ENCODE measurements around the gene CFAP65. TPM values are rescaled to one million over a fixed set of nuclear protein-coding genes. Genes with fewer than 3 reads are reported as not detected.

Gene CFAP65
- total RNA-seq, 1 experiment from 2014 or later: 0.52 TPM

DNA sequence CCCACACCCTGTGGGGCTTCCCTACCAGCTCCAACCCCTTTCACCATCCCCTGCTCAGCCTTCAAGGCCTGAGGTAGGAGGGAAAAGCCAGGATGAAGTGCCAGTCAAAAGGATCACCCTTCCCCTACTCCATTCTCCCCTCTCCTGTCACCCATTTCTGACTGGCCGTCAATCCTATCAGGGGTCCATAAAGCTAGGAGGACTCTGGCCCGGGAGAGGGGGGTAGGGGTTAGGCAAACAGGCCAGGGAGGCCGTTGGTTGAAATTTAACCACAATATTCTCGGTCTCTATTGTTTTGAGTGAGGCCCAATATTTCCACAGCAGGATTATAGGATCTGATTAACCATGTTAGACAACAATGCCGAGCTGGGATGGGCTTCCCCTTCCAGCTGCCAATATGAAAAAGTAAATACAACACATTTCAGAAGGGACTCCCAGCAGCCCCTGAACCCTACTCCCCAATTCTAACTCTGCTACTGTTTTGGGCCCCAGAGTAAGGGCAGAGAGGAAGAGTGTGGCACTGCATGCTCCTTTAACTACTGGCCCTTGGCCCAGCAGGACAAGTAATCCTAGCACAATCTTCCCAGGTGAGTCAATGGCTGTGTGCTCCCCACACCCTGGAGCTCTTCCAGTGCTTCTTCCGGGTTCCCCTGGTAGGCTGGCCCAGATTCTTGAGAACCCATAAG lies 30.0 kb upstream of the CFAP65 start:
- ChIA-PET RAD21 (ENCODE audit: low non-redundant PET in 1 of 2, low total read pairs in 2 of 2, uncharacterized antibody in 2 of 2, unreplicated experiment in 2 of 2) (interaction anchor here in 1 of 2 experiments (1.5 kb wide), 1 partner anchor 83 kb away, joined by 4 read pairs; no protein-coding TSS in a partner anchor), POLR2A (no interaction called here), CTCF (interaction anchor here (0.8 to 4.8 kb wide), 9 partner anchors 8 to 84 kb away, joined by 3 to 64 read pairs (median 7); no protein-coding TSS in a partner anchor)
- no peaks in the 10 kb centered on the region for H3K36me3 ChIP-seq (ENCODE audit: control insufficient read depth in 1 of 2, insufficient read depth in 2 of 2, low read length in 2 of 2)
- no peaks in the 10 kb centered on the region for H3K79me2 ChIP-seq (ENCODE audit: insufficient read depth, low read length)
- no peaks in the 10 kb centered on the region for H3K27me3 ChIP-seq (ENCODE audit: insufficient read depth, low read length)
- no peaks in the 10 kb centered on the region for H3K9me3 ChIP-seq (ENCODE audit: control insufficient read depth in 1 of 2, insufficient read depth in 1 of 2, low read depth in 1 of 2, low read length in 2 of 2)
- H3K9me2 ChIP-seq (ENCODE audit: insufficient read depth): no peaks in the 10 kb centered on the region
- TF ChIP-seq, protein P1, sequence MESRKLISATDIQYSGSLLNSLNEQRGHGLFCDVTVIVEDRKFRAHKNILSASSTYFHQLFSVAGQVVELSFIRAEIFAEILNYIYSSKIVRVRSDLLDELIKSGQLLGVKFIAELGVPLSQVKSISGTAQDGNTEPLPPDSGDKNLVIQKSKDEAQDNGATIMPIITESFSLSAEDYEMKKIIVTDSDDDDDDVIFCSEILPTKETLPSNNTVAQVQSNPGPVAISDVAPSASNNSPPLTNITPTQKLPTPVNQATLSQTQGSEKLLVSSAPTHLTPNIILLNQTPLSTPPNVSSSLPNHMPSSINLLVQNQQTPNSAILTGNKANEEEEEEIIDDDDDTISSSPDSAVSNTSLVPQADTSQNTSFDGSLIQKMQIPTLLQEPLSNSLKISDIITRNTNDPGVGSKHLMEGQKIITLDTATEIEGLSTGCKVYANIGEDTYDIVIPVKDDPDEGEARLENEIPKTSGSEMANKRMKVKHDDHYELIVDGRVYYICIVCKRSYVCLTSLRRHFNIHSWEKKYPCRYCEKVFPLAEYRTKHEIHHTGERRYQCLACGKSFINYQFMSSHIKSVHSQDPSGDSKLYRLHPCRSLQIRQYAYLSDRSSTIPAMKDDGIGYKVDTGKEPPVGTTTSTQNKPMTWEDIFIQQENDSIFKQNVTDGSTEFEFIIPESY (IDR thresholded peaks at IDR 0.05; ENCODE audit: extremely low read depth, insufficient replicate concordance, low read length): no peak
- TF ChIP-seq, protein P2, sequence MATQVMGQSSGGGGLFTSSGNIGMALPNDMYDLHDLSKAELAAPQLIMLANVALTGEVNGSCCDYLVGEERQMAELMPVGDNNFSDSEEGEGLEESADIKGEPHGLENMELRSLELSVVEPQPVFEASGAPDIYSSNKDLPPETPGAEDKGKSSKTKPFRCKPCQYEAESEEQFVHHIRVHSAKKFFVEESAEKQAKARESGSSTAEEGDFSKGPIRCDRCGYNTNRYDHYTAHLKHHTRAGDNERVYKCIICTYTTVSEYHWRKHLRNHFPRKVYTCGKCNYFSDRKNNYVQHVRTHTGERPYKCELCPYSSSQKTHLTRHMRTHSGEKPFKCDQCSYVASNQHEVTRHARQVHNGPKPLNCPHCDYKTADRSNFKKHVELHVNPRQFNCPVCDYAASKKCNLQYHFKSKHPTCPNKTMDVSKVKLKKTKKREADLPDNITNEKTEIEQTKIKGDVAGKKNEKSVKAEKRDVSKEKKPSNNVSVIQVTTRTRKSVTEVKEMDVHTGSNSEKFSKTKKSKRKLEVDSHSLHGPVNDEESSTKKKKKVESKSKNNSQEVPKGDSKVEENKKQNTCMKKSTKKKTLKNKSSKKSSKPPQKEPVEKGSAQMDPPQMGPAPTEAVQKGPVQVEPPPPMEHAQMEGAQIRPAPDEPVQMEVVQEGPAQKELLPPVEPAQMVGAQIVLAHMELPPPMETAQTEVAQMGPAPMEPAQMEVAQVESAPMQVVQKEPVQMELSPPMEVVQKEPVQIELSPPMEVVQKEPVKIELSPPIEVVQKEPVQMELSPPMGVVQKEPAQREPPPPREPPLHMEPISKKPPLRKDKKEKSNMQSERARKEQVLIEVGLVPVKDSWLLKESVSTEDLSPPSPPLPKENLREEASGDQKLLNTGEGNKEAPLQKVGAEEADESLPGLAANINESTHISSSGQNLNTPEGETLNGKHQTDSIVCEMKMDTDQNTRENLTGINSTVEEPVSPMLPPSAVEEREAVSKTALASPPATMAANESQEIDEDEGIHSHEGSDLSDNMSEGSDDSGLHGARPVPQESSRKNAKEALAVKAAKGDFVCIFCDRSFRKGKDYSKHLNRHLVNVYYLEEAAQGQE (IDR thresholded peaks at IDR 0.05; ENCODE audit: low read depth): no peak
- TF ChIP-seq JUND (IDR thresholded peaks at IDR 0.05): no peak
- no peak for TF ChIP-seq SP1 (IDR thresholded peaks at IDR 0.05; ENCODE audit: low read depth)
- TF ChIP-seq ELF1 (IDR thresholded peaks at IDR 0.05; ENCODE audit: borderline replicate concordance, low read depth): peak; percentile 46
- no peak for TF ChIP-seq POLR2A (IDR thresholded peaks at IDR 0.05; ENCODE audit: borderline replicate concordance, extremely low read depth, insufficient read depth, insufficient read length)
- no peak for TF ChIP-seq CEBPB (IDR thresholded peaks at IDR 0.05; ENCODE audit: low read depth)
- peak; percentile 16; the same call in 1 of the 2 replicates for TF ChIP-seq FOSL1 (IDR thresholded peaks at IDR 0.05; ENCODE audit: low read depth)
- TF ChIP-seq ZFX (IDR thresholded peaks at IDR 0.05): no peak
- no peak for TF ChIP-seq EZH2 (IDR thresholded peaks at IDR 0.05)
- no TSS peak for BruUV-seq (replicated peaks)
- H2AFZ ChIP-seq (ENCODE audit: low read depth, low read length, poor library complexity, severe bottlenecking): no peak overlapping the region
- intact Hi-C loops (cut with micrococcal nuclease): loop anchor here (5.0 kb wide), 1 partner anchor 71 kb away; no protein-coding TSS in a partner anchor
- peak overlapping the region; percentile 13; the same call in 1 of the 2 replicates for H3K4me2 ChIP-seq (ENCODE audit: low read length)
- H3K4me3 ChIP-seq (replicated peaks in 1 of 2; ENCODE audit: low read depth in 1 of 2, low read length in 2 of 2): no peak overlapping the region
- DNase-seq (ENCODE audit: low read depth, low spot score): no peak
- no peaks in the 10 kb centered on the region for H4K20me1 ChIP-seq (ENCODE audit: insufficient read depth)
- no peak overlapping the region for H3K27ac ChIP-seq (ENCODE audit: low read depth, low read length)
- no peak for ATAC-seq
- H3K9ac ChIP-seq (ENCODE audit: low read length): no peak overlapping the region
- H3K4me1 ChIP-seq (ENCODE audit: control insufficient read depth in 1 of 2, insufficient read depth in 2 of 2, low read length in 2 of 2): peaks cover 0 to 9% of the 10 kb centered on the region in 2 experiments; a peak in 1 of 4 replicates
